Keratinocyte (primary cell): ENCODE data around the gene CDR2L.

Experiments used
- EZH2 ChIP-seq: IDR thresholded peaks from one replicate; pipeline ENCODE4 v1.6.1; 2012; ENCODE audit warnings: inconsistent platforms, mild to moderate bottlenecking, low read length, moderate library complexity
- TF ChIP-seq, protein P1 (sequence below), 3 experiments: IDR thresholded peaks in 1 of 3; conservative IDR thresholded peaks in 1 of 3; optimal IDR thresholded peaks in 1 of 3; 2 replicates in 2 of 3; 3 replicates in 1 of 3; pipeline versions ENCODE3 to v1.5.1; 2011; ENCODE audit warnings: low read length in 3 of 3, mild to moderate bottlenecking in 3 of 3, moderate library complexity in 2 of 3, control low read depth in 1 of 3, inconsistent platforms in 1 of 3; ENCODE audit not compliant: insufficient read depth in 2 of 3; ENCODE audit errors: extremely low read depth in 1 of 3

DNA sequence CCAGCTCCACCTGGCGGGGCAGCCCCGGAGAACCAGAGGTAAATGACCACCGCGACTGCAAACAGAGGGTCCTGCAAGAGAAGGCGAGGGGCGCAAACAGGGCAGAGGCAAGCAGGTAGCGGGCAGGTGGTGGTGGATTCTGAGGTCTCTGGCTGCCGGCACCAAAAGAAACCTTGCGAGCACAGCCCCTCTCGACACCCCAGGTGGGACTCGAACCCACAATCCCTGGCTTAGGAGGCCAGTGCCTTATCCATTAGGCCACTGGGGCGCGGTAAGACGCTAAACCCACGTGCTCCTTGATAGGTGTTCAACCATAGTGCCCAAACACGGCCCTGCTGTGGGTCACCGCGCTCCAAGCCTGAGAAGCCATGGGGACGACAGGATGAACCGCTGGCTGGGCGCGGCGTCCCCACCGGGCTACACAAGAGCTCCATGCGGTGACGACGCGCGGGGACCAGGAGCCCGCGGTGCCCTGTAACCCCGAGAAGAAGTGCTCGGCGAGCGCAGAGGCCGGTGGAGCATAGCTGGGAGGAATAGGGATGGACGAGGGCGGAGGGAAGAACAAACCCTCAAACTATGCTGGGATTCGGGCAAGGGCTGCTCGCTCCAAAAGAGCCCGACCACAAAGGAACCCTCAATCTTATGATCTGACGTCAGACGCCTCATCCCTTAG is 46.9 kb downstream of the CDR2L start:
- TF ChIP-seq, protein P1, sequence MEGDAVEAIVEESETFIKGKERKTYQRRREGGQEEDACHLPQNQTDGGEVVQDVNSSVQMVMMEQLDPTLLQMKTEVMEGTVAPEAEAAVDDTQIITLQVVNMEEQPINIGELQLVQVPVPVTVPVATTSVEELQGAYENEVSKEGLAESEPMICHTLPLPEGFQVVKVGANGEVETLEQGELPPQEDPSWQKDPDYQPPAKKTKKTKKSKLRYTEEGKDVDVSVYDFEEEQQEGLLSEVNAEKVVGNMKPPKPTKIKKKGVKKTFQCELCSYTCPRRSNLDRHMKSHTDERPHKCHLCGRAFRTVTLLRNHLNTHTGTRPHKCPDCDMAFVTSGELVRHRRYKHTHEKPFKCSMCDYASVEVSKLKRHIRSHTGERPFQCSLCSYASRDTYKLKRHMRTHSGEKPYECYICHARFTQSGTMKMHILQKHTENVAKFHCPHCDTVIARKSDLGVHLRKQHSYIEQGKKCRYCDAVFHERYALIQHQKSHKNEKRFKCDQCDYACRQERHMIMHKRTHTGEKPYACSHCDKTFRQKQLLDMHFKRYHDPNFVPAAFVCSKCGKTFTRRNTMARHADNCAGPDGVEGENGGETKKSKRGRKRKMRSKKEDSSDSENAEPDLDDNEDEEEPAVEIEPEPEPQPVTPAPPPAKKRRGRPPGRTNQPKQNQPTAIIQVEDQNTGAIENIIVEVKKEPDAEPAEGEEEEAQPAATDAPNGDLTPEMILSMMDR (optimal IDR thresholded peaks at IDR 0.05 in 1 of 3, IDR thresholded peaks at IDR 0.05 in 1 of 3, conservative IDR thresholded peaks at IDR 0.05 in 1 of 3; ENCODE audit: extremely low read depth in 1 of 3, insufficient read depth in 2 of 3, low read length in 3 of 3) = no peak
- no peak for TF ChIP-seq EZH2
